HepG2 (cell line): ENCODE results near the gene ITCH. TPM values are rescaled to one million over a fixed set of nuclear protein-coding genes. Genes with fewer than 3 reads are reported as not detected.

ENCODE experiments used
- BCL3 ChIP-seq: sonication (generic); formaldehyde crosslinking; IDR thresholded peaks from 2 replicates; pipeline ENCODE4 v1.5.1; 2020; ENCODE audit warnings: mild to moderate bottlenecking, missing genetic modification reagents, moderate library complexity
- CENPX ChIP-seq: sonication (generic); formaldehyde crosslinking; IDR thresholded peaks from 2 replicates; pipeline ENCODE4 v1.9.0; 2021; ENCODE audit warnings: mild to moderate bottlenecking, missing genetic modification reagents, moderate library complexity
- ELK4 ChIP-seq: sonication (generic); formaldehyde crosslinking; IDR thresholded peaks from 2 replicates; pipeline ENCODE4 v1.9.0; 2021; ENCODE audit warnings: missing genetic modification reagents, borderline replicate concordance
- FOSL2 ChIP-seq: sonication (generic); formaldehyde crosslinking; IDR thresholded peaks from 2 replicates; pipeline ENCODE4 v1.4.0; 2020; ENCODE audit warnings: missing genetic modification reagents
- HDAC6 ChIP-seq: fragments of 200-600 bp; sonication (generic); IDR thresholded peaks from 2 replicates; pipeline ENCODE4 v1.7.0; 2017; ENCODE audit warnings: mild to moderate bottlenecking, antibody characterized with exemption, low read length, low read depth
- ISL2 ChIP-seq: sonication (generic); formaldehyde crosslinking; IDR thresholded peaks from 2 replicates; pipeline ENCODE4 v1.5.0; 2020; ENCODE audit warnings: missing genetic modification reagents
- KLF13 ChIP-seq: sonication (generic); formaldehyde crosslinking; IDR thresholded peaks from 2 replicates; pipeline ENCODE4 v1.4.0; 2020; ENCODE audit warnings: mild to moderate bottlenecking, missing genetic modification reagents
- PHB2 ChIP-seq: fragments of 450-650 bp; IDR thresholded peaks from 2 replicates; pipeline ENCODE4 v1.6.1; 2018; ENCODE audit not compliant: partially characterized antibody
- SNAPC4 ChIP-seq: sonication (generic); formaldehyde crosslinking; IDR thresholded peaks from 2 replicates; pipeline ENCODE4 v1.4.0; 2020; ENCODE audit warnings: mild to moderate bottlenecking, missing genetic modification reagents
- SP1 ChIP-seq, 2 experiments: fragments of 450-650 bp in 1 of 2; sonication (generic) in 1 of 2; formaldehyde crosslinking in 1 of 2; IDR thresholded peaks; 2 replicates each; pipeline versions ENCODE4 v1.4.0 to v1.6.1; 2016 to 2020; ENCODE audit warnings: missing genetic modification reagents in 1 of 2
- SYNCRIP ChIP-seq: fragments of 200-400 bp; formaldehyde crosslinking; IDR thresholded peaks from 2 replicates; pipeline ENCODE4 v1.6.1; 2018; ENCODE audit warnings: mild to moderate bottlenecking, low read depth, low read length; ENCODE audit not compliant: insufficient read depth
- TGIF2 ChIP-seq: IDR thresholded peaks from 2 replicates; pipeline ENCODE4 v1.6.1; 2016; ENCODE audit warnings: control low read depth, missing compliant biosample characterization
- UBTF ChIP-seq: sonication (generic); formaldehyde crosslinking; IDR thresholded peaks from 2 replicates; pipeline ENCODE4 v1.4.0; 2020; ENCODE audit warnings: mild to moderate bottlenecking, missing genetic modification reagents
- ZMYM2 ChIP-seq: sonication (generic); formaldehyde crosslinking; IDR thresholded peaks from 2 replicates; pipeline ENCODE4 v1.8.0; 2022; ENCODE audit warnings: mild to moderate bottlenecking, missing genetic modification reagents
- ZNF180 ChIP-seq: sonication (generic); formaldehyde crosslinking; IDR thresholded peaks from 2 replicates; pipeline ENCODE4 v1.4.0; 2020; ENCODE audit warnings: low read depth, missing genetic modification reagents, borderline replicate concordance
- ZNF414 ChIP-seq: sonication (generic); formaldehyde crosslinking; IDR thresholded peaks from 2 replicates; pipeline ENCODE4 v1.5.0; 2020; ENCODE audit warnings: missing genetic modification reagents
- ZNF619 ChIP-seq: sonication (generic); formaldehyde crosslinking; IDR thresholded peaks from 2 replicates; pipeline ENCODE4 v1.4.0; 2020; ENCODE audit warnings: mild to moderate bottlenecking, missing genetic modification reagents
- ZNF674 ChIP-seq: sonication (generic); formaldehyde crosslinking; IDR thresholded peaks from 2 replicates; pipeline ENCODE4 v1.5.0; 2020; ENCODE audit warnings: low read depth, mild to moderate bottlenecking, missing genetic modification reagents
- polyA plus RNA-seq, 8 experiments: library from polyadenylated mRNA; depleted of rRNA in 3 of 8; stranded (reverse) in 7 of 8; unstranded in 1 of 8; fragments of >200 nt; fragmentation: Illumina TruSeq in 4 of 8; extraction: Trizol in 4 of 8; gene quantifications; 2 replicates each; pipeline versions ENCODE4 v1.2.1 to v1.2.3, GENCODE V29; 2011 to 2016; ENCODE audit warnings: low read depth in 4 of 8, missing spikeins in 1 of 8, mixed read lengths in 1 of 8; ENCODE audit not compliant: insufficient read depth in 1 of 8
- total RNA-seq, 5 experiments: library from RNA; depleted of rRNA; stranded (reverse); fragments of >200 nt; fragmentation: Illumina TruSeq; extraction: Trizol; gene quantifications; 2 replicates each; pipeline ENCODE4 v1.2.3, GENCODE V29; 2016; ENCODE audit warnings: low read depth in 1 of 5

The ITCH gene
- total and polyA plus RNA-seq, 2 of the 13 experiments (the other 11 are each of a cell fraction or from before 2014, with no cell fraction given) = 20.5 to 112 TPM

GRCh38 chr20:34516247-34517113 lies 153.4 kb downstream of the ITCH start, which contains the start of gene DYNLRB1 (continued):
- TF ChIP-seq UBTF (CRISPR knock-in tag) (peak; percentile 97), BCL3 (CRISPR knock-in tag) (peak; percentile 89), ISL2 (0 out of 2 replicates have a peak, but pooled peaks have one; percentile 59), ELK4 (CRISPR knock-in tag) (peak; percentile 57; the same call in 1 of the 2 replicates), ZNF414 (CRISPR knock-in tag) (peak; percentile 98), ZNF674 (CRISPR knock-in tag) (no peak), TGIF2 (peak; percentile 47), SYNCRIP (no peak), HDAC6 (0 out of 2 replicates have a peak, but pooled peaks have one; percentile 3), FOSL2 (CRISPR knock-in tag) (peak; percentile 66), SNAPC4 (CRISPR knock-in tag) (peak; percentile 95), KLF13 (no peak; the same call in 1 of the 2 replicates), SP1 (IDR thresholded peaks at IDR 0.05) (no peak), SP1 (CRISPR knock-in tag; IDR thresholded peaks at IDR 0.05) (peak; percentile 70), ZNF180 (CRISPR knock-in tag) (no peak), ZNF619 (CRISPR knock-in tag) (0 out of 2 replicates have a peak, but pooled peaks have one; percentile 6), ZMYM2 (CRISPR knock-in tag) (no peak; the same call in 1 of the 2 replicates), PHB2 (no peak), CENPX (no peak)
